ENCODE data around the gene IGF2R. TPM values are rescaled to one million over a fixed set of nuclear protein-coding genes. Genes with fewer than 3 reads are reported as not detected.
"Not testable (repeated sequence)": the region's sequence is repeated elsewhere in the genome, so short reads cannot be mapped to it uniquely, and the experiment has no call there.

The IGF2R gene
- total RNA-seq, 1 donor from 2014 or later: 35.1 TPM

DNA sequence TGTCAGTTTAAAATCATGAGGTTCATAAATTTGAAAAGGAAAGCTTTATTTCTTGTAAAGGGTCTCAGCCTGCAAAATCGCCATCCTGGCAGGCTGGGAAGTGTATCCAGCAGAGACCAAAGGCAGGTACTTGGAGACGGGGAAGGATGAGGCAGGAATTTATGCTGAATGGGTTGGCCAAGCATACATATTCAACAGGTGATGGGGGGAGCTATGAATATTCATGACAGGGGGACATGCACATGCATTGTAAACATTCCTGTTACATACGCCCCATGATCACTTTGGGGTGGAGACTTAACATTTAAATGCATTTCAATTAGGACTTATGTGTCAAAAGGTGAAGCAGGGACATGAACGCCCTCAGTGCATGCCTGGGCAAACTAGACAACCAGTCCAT lies 142.9 kb downstream of the IGF2R start:
- Histone ChIP-seq H3K27ac (no peak overlapping the region), H3K4me2 (no peak overlapping the region)

DNA sequence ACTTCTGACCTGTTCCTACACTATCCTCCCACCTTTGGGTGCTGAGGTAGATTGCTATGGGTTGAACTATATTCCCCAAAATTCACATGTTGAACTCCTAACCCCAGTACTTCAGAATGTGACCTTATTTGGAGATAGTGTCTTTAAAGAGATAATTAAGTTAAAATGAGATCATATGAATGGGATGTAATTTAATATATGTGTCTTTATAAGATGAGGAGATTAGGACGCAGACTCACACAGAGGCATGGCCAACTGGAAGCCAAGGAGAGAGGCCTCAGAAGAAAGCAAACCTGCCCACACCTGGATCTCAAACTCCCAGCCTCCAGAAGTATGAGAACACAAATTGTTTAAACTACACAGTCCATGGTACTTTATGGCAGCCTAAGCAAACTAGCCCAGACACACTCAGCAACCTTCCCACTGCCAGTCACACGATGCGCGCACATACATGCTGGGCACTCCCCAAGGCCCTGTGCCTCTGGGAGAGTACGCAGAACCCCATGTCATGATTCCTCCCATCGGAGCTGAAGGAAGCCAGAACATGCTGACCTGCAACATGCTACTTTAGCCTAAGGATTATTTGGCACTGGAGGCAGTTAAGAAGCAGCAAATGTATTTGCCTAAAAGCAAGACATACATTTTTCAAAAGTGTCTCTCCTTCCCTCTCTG lies 143.9 kb downstream of the IGF2R start:
- no peaks in the 10 kb centered on the region for H4K20me1 ChIP-seq (ENCODE audit: low read depth)
- H3K36me3 Mint-ChIP-seq: peaks cover 19% of the 10 kb centered on the region
- TF ChIP-seq EZH2phosphoT487 (IDR thresholded peaks at IDR 0.05): no peak
- TF ChIP-seq, protein P1, sequence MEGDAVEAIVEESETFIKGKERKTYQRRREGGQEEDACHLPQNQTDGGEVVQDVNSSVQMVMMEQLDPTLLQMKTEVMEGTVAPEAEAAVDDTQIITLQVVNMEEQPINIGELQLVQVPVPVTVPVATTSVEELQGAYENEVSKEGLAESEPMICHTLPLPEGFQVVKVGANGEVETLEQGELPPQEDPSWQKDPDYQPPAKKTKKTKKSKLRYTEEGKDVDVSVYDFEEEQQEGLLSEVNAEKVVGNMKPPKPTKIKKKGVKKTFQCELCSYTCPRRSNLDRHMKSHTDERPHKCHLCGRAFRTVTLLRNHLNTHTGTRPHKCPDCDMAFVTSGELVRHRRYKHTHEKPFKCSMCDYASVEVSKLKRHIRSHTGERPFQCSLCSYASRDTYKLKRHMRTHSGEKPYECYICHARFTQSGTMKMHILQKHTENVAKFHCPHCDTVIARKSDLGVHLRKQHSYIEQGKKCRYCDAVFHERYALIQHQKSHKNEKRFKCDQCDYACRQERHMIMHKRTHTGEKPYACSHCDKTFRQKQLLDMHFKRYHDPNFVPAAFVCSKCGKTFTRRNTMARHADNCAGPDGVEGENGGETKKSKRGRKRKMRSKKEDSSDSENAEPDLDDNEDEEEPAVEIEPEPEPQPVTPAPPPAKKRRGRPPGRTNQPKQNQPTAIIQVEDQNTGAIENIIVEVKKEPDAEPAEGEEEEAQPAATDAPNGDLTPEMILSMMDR (IDR thresholded peaks at IDR 0.05): no peak
- no peak for TF ChIP-seq EZH2 (IDR thresholded peaks at IDR 0.05)
- peaks cover 7% of the 10 kb centered on the region for H3K4me1 Mint-ChIP-seq
- H3K36me3 ChIP-seq: no peaks in the 10 kb centered on the region
- no peak for DNase-seq (ENCODE audit: low spot score)
- no peak overlapping the region for H3K9ac ChIP-seq
- no peak overlapping the region for H3K4me3 ChIP-seq
- no peaks in the 10 kb centered on the region for H3K79me2 ChIP-seq (ENCODE audit: low read depth)
- no peak overlapping the region for H3K27ac Mint-ChIP-seq
- H3K9me3 Mint-ChIP-seq: peaks cover under 1% of the 10 kb centered on the region
- no peaks in the 10 kb centered on the region for H3K9me3 ChIP-seq (ENCODE audit: low read depth)
- no peak overlapping the region for H3K4me3 Mint-ChIP-seq
- no peaks in the 10 kb centered on the region for H3K27me3 ChIP-seq
- H3K4me2 ChIP-seq: no peak overlapping the region
- H3K27ac ChIP-seq: no peak overlapping the region
- no peaks in the 10 kb centered on the region for H3F3A ChIP-seq (ENCODE audit: low read depth)
- peaks cover 4% of the 10 kb centered on the region for H3K27me3 Mint-ChIP-seq (ENCODE audit: insufficient read depth, low read depth)
- no peaks in the 10 kb centered on the region for H3K4me1 ChIP-seq
- H2AFZ ChIP-seq (replicated peaks): no peak overlapping the region

More for the DNA sequence above, 142.9 kb downstream of the IGF2R start:
- Mint-ChIP-seq H3K36me3 (peaks cover 21% of the 10 kb centered on the region), H3K27ac (no peak overlapping the region), H3K9me3 (no peaks in the 10 kb centered on the region), H3K4me1 (peaks cover 7% of the 10 kb centered on the region), H3K4me3 (no peak overlapping the region), H3K27me3 (ENCODE audit: insufficient read depth, low read depth) (peaks cover 4% of the 10 kb centered on the region)
- TF ChIP-seq EZH2phosphoT487 (IDR thresholded peaks at IDR 0.05): no peak
- TF ChIP-seq, protein P1 (IDR thresholded peaks at IDR 0.05): no peak
- no peak for TF ChIP-seq EZH2 (IDR thresholded peaks at IDR 0.05)
- Histone ChIP-seq H3K36me3 (no peaks in the 10 kb centered on the region), H3K9me3 (ENCODE audit: low read depth) (no peaks in the 10 kb centered on the region), H3K27me3 (no peaks in the 10 kb centered on the region), H3K4me3 (no peak overlapping the region), H3K4me1 (no peaks in the 10 kb centered on the region), H3K9ac (no peak overlapping the region), H3K79me2 (ENCODE audit: low read depth) (no peaks in the 10 kb centered on the region), H3F3A (ENCODE audit: low read depth) (no peaks in the 10 kb centered on the region), H2AFZ (replicated peaks) (no peak overlapping the region), H4K20me1 (ENCODE audit: low read depth) (no peaks in the 10 kb centered on the region)
- no peak for DNase-seq (ENCODE audit: low spot score)

DNA sequence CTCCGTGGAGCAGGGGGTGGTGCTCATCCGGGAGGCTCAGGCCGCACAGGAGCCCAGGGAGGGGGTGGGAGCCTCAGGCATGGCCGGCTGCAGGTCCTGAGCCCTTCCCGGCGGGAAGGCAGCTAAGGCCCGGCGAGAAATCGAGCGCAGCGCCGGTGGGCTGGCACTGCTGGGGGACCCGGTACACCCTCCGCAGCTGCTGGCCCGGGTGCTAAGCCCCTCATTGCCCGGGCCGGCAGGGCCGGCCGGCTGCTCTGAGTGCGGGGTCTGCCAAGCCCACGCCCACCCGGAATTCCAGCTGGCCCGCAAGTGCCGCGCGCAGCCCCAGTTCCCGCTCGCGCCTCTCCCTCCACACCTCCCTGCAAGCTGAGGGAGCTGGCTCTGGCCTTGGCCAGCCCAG lies 145.7 kb downstream of the IGF2R start:
- H3K27ac Mint-ChIP-seq; H3K4me2 ChIP-seq; H3K9me3 ChIP-seq (ENCODE audit: low read depth); H3K4me1 ChIP-seq; H3K27me3 ChIP-seq; H3F3A ChIP-seq (ENCODE audit: low read depth); H3K4me3 ChIP-seq; H2AFZ ChIP-seq (replicated peaks); H4K20me1 ChIP-seq (ENCODE audit: low read depth); H3K27me3 Mint-ChIP-seq (ENCODE audit: insufficient read depth, low read depth); H3K79me2 ChIP-seq (ENCODE audit: low read depth); H3K9me3 Mint-ChIP-seq; DNase-seq (ENCODE audit: low spot score); H3K4me3 Mint-ChIP-seq; H3K9ac ChIP-seq; H3K27ac ChIP-seq; H3K36me3 ChIP-seq: not testable (repeated sequence)
- peaks cover 12% of the 10 kb centered on the region for H3K4me1 Mint-ChIP-seq
- peaks cover 24% of the 10 kb centered on the region for H3K36me3 Mint-ChIP-seq

DNA sequence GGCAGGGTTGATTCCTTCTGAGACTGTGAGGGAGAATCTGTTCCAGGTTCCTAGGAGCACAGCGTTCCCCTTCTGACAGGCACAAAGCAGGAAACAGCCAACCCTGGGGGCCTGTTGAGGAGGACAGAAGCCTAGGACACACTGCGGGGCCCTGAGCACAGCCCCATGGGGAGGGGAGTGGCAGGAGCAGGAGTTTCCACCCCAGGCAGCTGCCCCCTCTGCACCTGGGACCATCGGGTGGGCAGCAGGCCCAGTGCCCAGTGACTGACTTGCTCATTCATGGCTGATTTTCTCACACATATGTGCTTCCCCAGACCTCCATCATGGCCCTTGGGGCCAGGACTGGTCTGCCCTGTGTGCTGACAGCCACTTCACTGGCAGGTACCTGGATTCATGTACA lies 146.5 kb downstream of the IGF2R start:
- Histone ChIP-seq H3K27ac (no peak overlapping the region), H3K79me2 (ENCODE audit: low read depth) (no peaks in the 10 kb centered on the region), H4K20me1 (ENCODE audit: low read depth) (no peaks in the 10 kb centered on the region), H3K4me1 (peaks cover 4% of the 10 kb centered on the region), H3K9me3 (ENCODE audit: low read depth) (no peaks in the 10 kb centered on the region), H3K9ac (no peak overlapping the region), H3K36me3 (no peaks in the 10 kb centered on the region), H2AFZ (replicated peaks) (no peak overlapping the region), H3F3A (ENCODE audit: low read depth) (no peaks in the 10 kb centered on the region), H3K4me3 (no peak overlapping the region), H3K27me3 (no peaks in the 10 kb centered on the region), H3K4me2 (no peak overlapping the region)
- Mint-ChIP-seq H3K4me1 (peaks cover 21% of the 10 kb centered on the region), H3K27me3 (ENCODE audit: insufficient read depth, low read depth) (peaks cover 4% of the 10 kb centered on the region), H3K4me3 (no peak overlapping the region), H3K9me3 (peaks cover 3% of the 10 kb centered on the region), H3K36me3 (peaks cover 24% of the 10 kb centered on the region), H3K27ac (no peak overlapping the region)
- TF ChIP-seq, protein P1 (IDR thresholded peaks at IDR 0.05): no peak
- TF ChIP-seq EZH2 (IDR thresholded peaks at IDR 0.05) (no peak), EZH2phosphoT487 (IDR thresholded peaks at IDR 0.05) (no peak)
- DNase-seq (ENCODE audit: low spot score): no peak

All from neural progenitor cell (in vitro differentiated cells).